ENCODE results near the gene INSL3. TPM values are rescaled to one million over a fixed set of nuclear protein-coding genes. Genes with fewer than 3 reads are reported as not detected.

Gene INSL3
- total RNA-seq, 1 experiment from 2014 or later = 0.57 TPM

- 0 out of 2 replicates have a peak overlapping the region, but pooled peaks have one; percentile 1 for H3K27ac ChIP-seq (ENCODE audit: low read length)
- no peak for DNase-seq (ENCODE audit: low read depth, low spot score)
- H3K4me1 ChIP-seq (ENCODE audit: control insufficient read depth, insufficient read depth, low read length) = no peaks in the 10 kb centered on the region
- TF ChIP-seq REST (IDR thresholded peaks at IDR 0.05; ENCODE audit: insufficient read depth in 1 of 2, low read depth in 2 of 2, low read length in 1 of 2) (no peak), CTCF (IDR thresholded peaks at IDR 0.05) (no peak), POLR2AphosphoS5 (IDR thresholded peaks at IDR 0.05; ENCODE audit: low read depth, low read length) (no peak), TCF7L2 (IDR thresholded peaks at IDR 0.05; ENCODE audit: low read depth, low read length) (no peak), SIN3A (IDR thresholded peaks at IDR 0.05; ENCODE audit: borderline replicate concordance, insufficient read depth, low read depth, low read length) (no peak)
- intact Hi-C loops (cut with micrococcal nuclease; ENCODE audit: unreplicated experiment) = no loop called here
- no TSS peak for BruUV-seq (replicated peaks)
- H3K36me3 ChIP-seq (ENCODE audit: control insufficient read depth, insufficient read depth, low read length) = no peaks in the 10 kb centered on the region
- peak overlapping the region; percentile 34 to 57 for H3K4me3 ChIP-seq (ENCODE audit: low read depth in 2 of 2, low read length in 2 of 2)
- H3K9me3 ChIP-seq (ENCODE audit: control insufficient read depth, insufficient read depth, low read depth, low read length) = no peaks in the 10 kb centered on the region
- peak; percentile 13 for ATAC-seq
- H3K27me3 ChIP-seq (ENCODE audit: control insufficient read depth, insufficient read depth, low read length) = no peaks in the 10 kb centered on the region
- in situ Hi-C loops (cut with HindIII; ENCODE audit: low pct_unique_long_range_greater_than_20kb, low sequenced_read_pairs) = no loop called here
- ChIA-PET CTCF (interaction anchor here (0.7 kb wide), 1 partner anchor 22 kb away, joined by 4 read pairs; no protein-coding TSS in a partner anchor), POLR2A (no interaction called here)
Measured at GRCh38 chr19:17842663-17843291, 21.5 kb upstream of the INSL3 start.

- Histone ChIP-seq H3K4me3 (ENCODE audit: low read depth in 2 of 2, low read length in 2 of 2) (peak overlapping the region; percentile 34 to 57), H3K4me1 (ENCODE audit: control insufficient read depth, insufficient read depth, low read length) (no peaks in the 10 kb centered on the region), H3K27ac (ENCODE audit: low read length) (0 out of 2 replicates have a peak overlapping the region, but pooled peaks have one; percentile 1), H3K36me3 (ENCODE audit: control insufficient read depth, insufficient read depth, low read length) (no peaks in the 10 kb centered on the region), H3K27me3 (ENCODE audit: control insufficient read depth, insufficient read depth, low read length) (no peaks in the 10 kb centered on the region), H3K9me3 (ENCODE audit: control insufficient read depth, insufficient read depth, low read depth, low read length) (no peaks in the 10 kb centered on the region)
- in situ Hi-C loops (cut with HindIII; ENCODE audit: low pct_unique_long_range_greater_than_20kb, low sequenced_read_pairs) = no loop called here
- DNase-seq (ENCODE audit: low read depth, low spot score) = peak; percentile 67
- ATAC-seq = peak; percentile 88
- POLR2A ChIA-PET = no interaction called here
- TF ChIP-seq CTCF (IDR thresholded peaks at IDR 0.05) = no peak
- intact Hi-C loops (cut with micrococcal nuclease; ENCODE audit: unreplicated experiment) = no loop called here
- CTCF ChIA-PET = interaction anchor here (0.7 kb wide), 1 partner anchor 23 kb away, joined by 4 read pairs; no protein-coding TSS in a partner anchor
- no TSS peak for BruUV-seq (replicated peaks)
Measured at GRCh38 chr19:17841810-17842662, 20.7 kb upstream of the INSL3 start.
